ENCODE data around the gene PNLIPRP1.

Gene PNLIPRP1

DNA sequence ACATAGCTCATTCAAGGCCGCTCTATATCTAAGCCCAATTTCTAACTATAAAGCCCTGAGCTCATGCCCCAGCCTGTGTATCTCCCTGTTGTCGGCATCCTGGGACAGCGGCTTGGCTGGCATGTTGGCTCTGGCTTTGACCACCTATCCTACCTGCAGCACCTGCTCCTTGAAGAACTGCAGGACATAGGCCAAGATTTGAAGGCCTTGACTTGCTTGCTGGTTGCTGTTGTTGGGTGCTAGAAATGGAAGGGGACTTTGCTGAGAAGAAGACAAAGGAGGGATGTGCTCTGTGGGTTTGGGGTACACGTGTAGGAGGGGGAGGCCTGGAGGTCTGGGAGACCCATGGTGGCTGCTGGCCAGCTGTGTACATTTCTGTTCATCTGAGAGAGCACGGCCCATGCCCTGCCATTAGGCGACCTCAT, 41.1 kb downstream of the PNLIPRP1 start:
- DNase-seq (ENCODE audit: low read depth in 2 of 2) = no peak

- DNase-seq (ENCODE audit: low read depth in 2 of 2) = no peak
Measured at GRCh38 chr10:116632596-116633215, 41.9 kb downstream of the PNLIPRP1 start.

DNA sequence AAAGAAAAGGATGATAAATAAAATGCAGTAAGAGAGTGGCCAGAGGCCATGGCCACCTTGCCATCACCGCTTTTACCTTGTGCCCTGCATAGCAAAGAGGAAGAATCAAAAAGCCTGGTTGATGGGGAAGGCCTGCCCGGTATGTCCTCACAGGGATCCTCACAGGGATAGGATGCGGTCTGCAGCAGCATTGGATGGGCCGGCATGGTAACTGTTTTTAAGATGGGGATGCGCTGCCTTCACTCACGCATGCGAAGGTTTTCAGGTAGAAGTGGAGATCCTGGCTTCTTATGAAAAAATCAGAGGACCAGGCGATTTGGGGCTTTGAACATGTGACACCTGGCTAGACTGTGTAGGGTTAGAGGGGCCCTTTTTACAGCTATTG, 42.4 kb downstream of the PNLIPRP1 start:
- no peak for DNase-seq (ENCODE audit: low read depth in 2 of 2)

- DNase-seq (ENCODE audit: low read depth in 2 of 2) = no peak
Measured at GRCh38 chr10:116634126-116634975, 43.6 kb downstream of the PNLIPRP1 start.

GRCh38 chr10:116636385-116636784, 45.6 kb downstream of the PNLIPRP1 start:
- no peak for DNase-seq (ENCODE audit: low read depth in 2 of 2)

GRCh38 chr10:116636976-116637375, 46.2 kb downstream of the PNLIPRP1 start:
- no peak for DNase-seq (ENCODE audit: low read depth in 2 of 2)

DNA sequence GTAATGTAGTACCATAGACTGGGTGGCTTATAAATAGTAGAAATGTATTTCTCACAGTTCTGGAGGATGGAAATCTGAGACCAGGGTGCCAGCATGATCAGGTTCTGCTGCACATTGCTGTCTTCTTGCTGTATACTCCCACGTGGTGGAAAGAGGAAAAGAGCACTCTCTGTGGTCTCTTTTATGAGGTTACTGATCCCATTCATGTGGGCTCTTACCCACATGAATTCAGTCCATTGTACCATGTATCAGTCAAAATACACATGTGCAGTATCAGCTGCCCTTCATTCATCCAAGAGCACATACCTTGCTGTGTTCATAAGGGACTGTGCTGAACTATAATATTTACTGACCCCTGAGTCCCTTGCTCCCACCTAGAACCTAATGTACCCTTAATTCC, 47.1 kb downstream of the PNLIPRP1 start:
- DNase-seq (ENCODE audit: low read depth in 2 of 2) = no peak

DNA sequence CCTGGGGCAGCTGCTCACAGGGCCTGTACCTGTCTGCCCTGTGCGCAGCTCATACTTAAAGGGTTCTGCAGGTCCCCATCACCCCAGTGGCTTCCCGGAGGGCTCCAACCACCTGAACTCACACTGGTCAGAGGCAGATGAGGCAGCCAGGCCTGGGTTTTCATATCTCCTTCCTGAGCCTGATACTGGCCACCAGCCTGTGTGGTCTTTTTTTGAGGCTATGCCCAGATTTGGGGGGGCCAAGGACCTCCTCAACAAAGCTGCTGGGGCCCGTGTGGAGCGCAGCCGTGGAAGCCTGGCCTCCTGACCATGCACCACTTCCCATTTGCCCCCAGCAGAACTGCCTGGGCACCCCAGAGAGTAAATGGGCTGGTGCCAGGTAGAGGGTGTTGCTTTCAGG, 55.7 kb downstream of the PNLIPRP1 start:
- DNase-seq (ENCODE audit: low read depth in 2 of 2) = no peak

GRCh38 chr10:116648903-116649302, 58.1 kb downstream of the PNLIPRP1 start:
- no peak for DNase-seq (ENCODE audit: low read depth in 2 of 2)

DNA sequence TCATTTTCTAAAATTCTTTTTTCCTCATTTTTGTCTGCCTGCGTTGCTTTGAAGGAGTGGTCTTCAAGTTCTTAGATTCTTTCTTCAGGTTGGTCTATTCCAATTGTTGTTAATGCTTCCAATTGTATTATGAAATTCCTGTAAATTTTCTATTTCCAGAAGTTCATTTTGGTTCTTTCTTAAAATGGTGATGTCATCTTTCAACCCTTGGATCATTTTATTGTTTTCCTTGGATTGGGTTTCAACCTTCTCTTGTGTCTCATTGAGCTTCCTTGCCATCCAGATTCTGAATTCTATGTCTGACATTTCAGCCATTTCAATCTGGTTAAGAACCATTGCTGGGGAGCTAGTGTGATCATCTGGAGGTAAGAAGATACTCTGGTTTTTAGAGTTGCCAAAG, 63.1 kb downstream of the PNLIPRP1 start:
- DNase-seq (ENCODE audit: low read depth in 2 of 2) = no peak

GRCh38 chr10:116654816-116655215, 64.1 kb downstream of the PNLIPRP1 start:
- DNase-seq (ENCODE audit: low read depth in 2 of 2) = no peak

DNA sequence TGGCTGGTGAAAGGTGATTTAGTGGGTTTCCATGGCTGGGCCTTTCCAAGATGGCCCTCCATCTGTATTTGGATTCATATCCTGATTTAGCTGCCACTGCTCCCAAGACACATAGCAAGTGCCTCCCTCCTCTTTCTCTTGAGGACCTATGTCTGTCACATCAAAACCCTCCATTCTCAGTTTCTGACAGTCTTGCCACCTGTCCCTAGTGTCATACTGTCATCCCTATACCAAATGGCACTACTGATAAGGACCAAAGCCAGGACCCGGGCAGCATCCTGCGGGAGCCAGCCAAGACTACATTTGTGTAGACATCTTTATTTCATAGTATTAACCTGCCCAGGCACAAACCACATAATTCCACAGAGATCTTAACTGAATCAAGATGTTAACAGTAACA, 64.8 kb downstream of the PNLIPRP1 start:
- no peak for DNase-seq (ENCODE audit: low read depth in 2 of 2)

- no peak for DNase-seq (ENCODE audit: low read depth in 2 of 2)
Measured at GRCh38 chr10:116656044-116656443, 65.3 kb downstream of the PNLIPRP1 start.

- DNase-seq (ENCODE audit: low read depth in 2 of 2) = no peak
Measured at GRCh38 chr10:116657863-116658551, 67.2 kb downstream of the PNLIPRP1 start.
